HUES64 (cell line): ENCODE measurements around the gene PLEKHM2.

ENCODE experiments used
- H3K27ac ChIP-seq: 2 replicates; pipeline ENCODE4 v1.7.0; 2013; ENCODE audit warnings: low read depth, low read length, inconsistent platforms
- H3K27me3 ChIP-seq: 2 replicates; pipeline ENCODE4 v1.6.1; 2013; ENCODE audit warnings: mild to moderate bottlenecking, low read length; ENCODE audit not compliant: insufficient read depth
- H3K36me3 ChIP-seq: 2 replicates; pipeline ENCODE4 v1.6.1; 2013; ENCODE audit warnings: mild to moderate bottlenecking, low read length; ENCODE audit not compliant: insufficient read depth
- H3K4me1 ChIP-seq: 2 replicates; pipeline ENCODE4 v1.6.1; 2013; ENCODE audit warnings: mild to moderate bottlenecking, low read length, moderate library complexity; ENCODE audit not compliant: insufficient read depth
- H3K4me3 ChIP-seq: 2 replicates; pipeline ENCODE4 v1.5.1; 2013; ENCODE audit warnings: mild to moderate bottlenecking, low read length, moderate library complexity
- H3K9ac ChIP-seq: 2 replicates; pipeline ENCODE4 v1.6.1; 2013; ENCODE audit warnings: mild to moderate bottlenecking, low read depth, low read length
- H3K9me3 ChIP-seq: 2 replicates; pipeline ENCODE4 v1.6.1; 2013; ENCODE audit warnings: low read depth, low read length; ENCODE audit not compliant: insufficient read depth
- WGBS: fragments of 150-250, 120-280 bp; methylation state at CpG from one replicate; pipeline ENCODE4 v1.1.7; 2013; ENCODE audit warnings: missing lambda C conversion rate; 5-methylcytosine and 5-hydroxymethylcytosine counted together

The PLEKHM2 gene

DNA sequence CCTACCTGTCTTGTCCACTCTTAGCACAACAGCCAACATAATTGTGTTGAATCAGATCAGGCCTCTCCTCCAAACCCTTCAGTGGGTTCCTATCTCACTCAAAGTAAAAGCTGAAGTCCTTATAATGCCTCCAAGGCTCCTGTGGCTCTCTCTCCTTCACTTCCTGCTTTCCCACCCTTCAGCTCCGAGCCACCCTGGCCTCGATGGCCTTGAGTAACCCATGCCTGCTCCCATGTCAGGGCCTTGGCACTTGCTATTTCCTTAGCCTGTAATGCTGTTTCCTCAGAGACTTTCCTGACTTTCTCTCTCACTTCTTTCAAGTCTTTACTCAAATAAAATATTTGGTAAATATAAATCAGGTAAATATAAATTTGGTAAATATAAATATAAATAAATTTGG, 8.1 kb upstream of the PLEKHM2 start:
- no peak overlapping the region for H3K27ac ChIP-seq
- H3K36me3 ChIP-seq = no peaks in the 10 kb centered on the region
- H3K9ac ChIP-seq = no peak overlapping the region
- 84% methylated on average over 2 of the region's 2 CpGs for WGBS
- H3K4me3 ChIP-seq = no peak overlapping the region
- H3K27me3 ChIP-seq = no peaks in the 10 kb centered on the region
- H3K4me1 ChIP-seq = no peaks in the 10 kb centered on the region
- peaks cover 8% of the 10 kb centered on the region; the same call in 1 of the 2 replicates for H3K9me3 ChIP-seq

DNA sequence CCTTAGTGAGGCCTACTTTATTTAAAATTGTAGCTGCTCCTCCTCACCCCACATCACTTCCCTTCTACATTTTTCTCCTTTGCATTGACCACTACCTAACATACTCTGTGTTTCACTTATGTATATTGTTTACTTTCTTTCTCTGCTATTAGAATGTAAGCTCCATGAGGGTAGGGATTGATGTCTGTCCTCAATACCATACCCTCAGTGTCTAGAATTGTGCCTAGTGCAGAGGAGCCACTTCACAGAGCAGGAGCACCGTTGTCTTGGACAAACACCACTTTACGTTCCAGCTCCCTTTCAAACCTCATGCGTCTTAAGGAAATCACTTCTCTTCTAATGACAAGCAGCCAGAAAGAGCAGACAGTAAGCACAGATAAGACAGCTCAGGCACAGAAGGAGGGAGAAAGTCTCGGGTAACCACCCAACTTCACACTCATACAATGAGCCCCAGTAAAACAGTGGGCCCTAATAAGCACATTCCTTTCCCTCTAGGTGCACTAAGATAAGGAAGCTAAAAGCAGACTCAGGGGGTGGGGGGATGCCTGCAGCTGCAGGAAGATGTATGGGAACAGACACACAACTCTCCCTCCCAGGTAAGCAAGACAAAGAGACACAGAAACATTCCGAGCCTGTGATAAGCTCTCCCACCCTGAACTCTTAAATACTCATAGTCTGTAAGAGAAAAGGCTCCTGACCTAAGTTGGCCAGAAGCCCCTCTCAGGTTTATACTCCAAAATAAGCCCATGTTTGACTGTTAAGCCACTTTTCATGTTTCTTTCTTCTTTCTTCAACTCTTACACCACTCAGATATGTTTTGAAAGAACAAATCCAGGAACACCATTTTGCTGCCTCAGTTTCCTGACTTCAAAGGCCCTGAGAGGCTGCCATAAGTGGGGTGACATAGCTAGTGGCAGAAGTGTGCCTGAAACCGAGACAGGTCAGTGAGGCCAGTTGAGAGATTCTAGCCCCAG, 7.1 kb upstream of the PLEKHM2 start:
- peaks cover 8% of the 10 kb centered on the region; the same call in 1 of the 2 replicates for H3K9me3 ChIP-seq
- no peak overlapping the region for H3K9ac ChIP-seq
- H3K27me3 ChIP-seq = no peaks in the 10 kb centered on the region
- no peaks in the 10 kb centered on the region for H3K36me3 ChIP-seq
- 89% methylated on average over 5 of the region's 6 CpGs for WGBS
- H3K4me1 ChIP-seq = no peaks in the 10 kb centered on the region
- no peak overlapping the region for H3K27ac ChIP-seq
- no peak overlapping the region for H3K4me3 ChIP-seq

DNA sequence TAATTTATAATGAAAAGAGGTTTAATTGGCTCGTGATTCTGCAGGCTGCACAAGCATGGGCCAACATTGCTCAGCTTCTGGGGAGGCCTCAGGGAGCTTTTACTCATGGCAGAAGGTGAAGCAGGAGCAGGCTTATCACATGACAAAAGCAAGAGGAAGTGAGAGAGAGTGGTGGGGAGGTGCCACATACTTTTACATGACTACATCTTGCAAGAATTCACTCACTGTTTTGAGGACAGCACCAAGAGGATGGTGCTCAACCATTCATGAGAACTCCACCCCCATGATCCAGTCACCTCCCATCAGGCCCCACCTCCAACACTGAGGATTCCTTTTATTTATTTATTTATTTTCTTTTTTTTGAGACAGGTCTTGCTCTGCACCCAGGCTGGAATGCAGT, 5.5 kb upstream of the PLEKHM2 start:
- 96% methylated on average over 1 of the region's 1 CpG for WGBS
- Histone ChIP-seq H3K27me3 (no peaks in the 10 kb centered on the region), H3K4me3 (no peak overlapping the region), H3K9me3 (peaks cover 8% of the 10 kb centered on the region; the same call in 1 of the 2 replicates), H3K4me1 (no peaks in the 10 kb centered on the region), H3K36me3 (no peaks in the 10 kb centered on the region), H3K9ac (no peak overlapping the region), H3K27ac (no peak overlapping the region)

DNA sequence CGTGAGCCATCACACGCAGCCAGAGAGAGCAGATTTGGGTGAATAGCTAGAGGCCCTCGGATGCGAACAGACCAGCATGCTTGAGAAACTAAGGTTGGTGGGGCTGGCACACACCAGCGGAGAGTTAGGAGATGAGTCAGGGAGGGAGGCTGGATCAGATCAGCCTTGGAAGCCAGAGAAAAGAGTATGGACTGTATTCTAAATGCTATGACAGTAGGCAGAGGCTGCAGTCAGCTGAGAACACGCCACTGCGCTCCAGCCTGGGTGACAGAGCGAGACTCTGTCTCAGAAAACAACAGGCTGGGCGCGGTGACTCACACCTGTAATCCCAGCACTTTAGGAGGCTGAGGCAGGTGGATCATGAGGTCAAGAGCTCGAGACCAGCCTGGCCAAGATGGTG, 4.0 kb upstream of the PLEKHM2 start:
- WGBS = 93% methylated on average over 11 of the region's 11 CpGs
- Histone ChIP-seq H3K4me1 (no peaks in the 10 kb centered on the region), H3K4me3 (no peak overlapping the region), H3K9ac (no peak overlapping the region), H3K27me3 (no peaks in the 10 kb centered on the region), H3K27ac (no peak overlapping the region), H3K9me3 (peaks cover 8% of the 10 kb centered on the region; the same call in 1 of the 2 replicates), H3K36me3 (no peaks in the 10 kb centered on the region)

DNA sequence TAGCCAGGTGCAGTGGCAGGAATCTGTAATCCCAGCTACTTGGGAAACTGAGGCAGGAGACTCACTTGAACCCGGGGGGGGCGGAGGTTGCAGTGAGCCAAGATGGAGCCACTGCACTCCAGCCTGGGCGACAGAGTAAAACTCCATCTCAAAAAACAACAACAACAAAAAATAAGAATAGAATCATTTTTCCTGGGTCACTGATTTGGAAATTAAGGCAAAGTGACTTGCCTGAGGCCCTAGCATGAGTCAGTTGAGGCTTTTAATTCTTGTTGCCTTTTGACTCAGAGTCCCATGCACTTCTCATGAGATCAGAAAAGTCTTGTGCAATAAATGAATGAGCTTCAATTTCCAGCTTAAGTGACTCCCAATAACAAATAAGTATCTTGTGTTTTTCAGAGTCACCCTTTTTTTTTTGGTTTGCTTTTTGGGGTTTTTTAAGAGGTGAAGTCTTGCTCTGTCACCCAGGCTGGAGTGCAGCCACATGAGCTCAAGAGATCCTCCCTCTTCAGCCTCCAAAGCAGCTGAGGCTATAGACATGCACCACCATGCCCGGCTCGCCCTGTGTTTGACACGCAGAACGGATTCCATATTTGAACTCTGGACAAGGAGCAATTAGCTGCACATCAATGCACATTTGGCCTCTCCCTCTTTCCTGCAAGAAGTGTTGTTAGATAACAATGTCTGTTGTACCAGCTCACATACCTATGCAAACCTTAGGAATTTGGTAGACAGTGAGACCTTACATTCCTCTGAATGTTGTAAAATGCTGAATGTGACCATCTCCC, 3.4 kb upstream of the PLEKHM2 start:
- H3K4me3 ChIP-seq = no peak overlapping the region
- H3K9me3 ChIP-seq = peaks cover 8% of the 10 kb centered on the region; the same call in 1 of the 2 replicates
- H3K36me3 ChIP-seq = no peaks in the 10 kb centered on the region
- H3K9ac ChIP-seq = no peak overlapping the region
- H3K27ac ChIP-seq = no peak overlapping the region
- WGBS = 82% methylated on average over 7 of the region's 7 CpGs
- peaks cover 6% of the 10 kb centered on the region; the same call in 1 of the 2 replicates for H3K4me1 ChIP-seq
- H3K27me3 ChIP-seq = no peaks in the 10 kb centered on the region

DNA sequence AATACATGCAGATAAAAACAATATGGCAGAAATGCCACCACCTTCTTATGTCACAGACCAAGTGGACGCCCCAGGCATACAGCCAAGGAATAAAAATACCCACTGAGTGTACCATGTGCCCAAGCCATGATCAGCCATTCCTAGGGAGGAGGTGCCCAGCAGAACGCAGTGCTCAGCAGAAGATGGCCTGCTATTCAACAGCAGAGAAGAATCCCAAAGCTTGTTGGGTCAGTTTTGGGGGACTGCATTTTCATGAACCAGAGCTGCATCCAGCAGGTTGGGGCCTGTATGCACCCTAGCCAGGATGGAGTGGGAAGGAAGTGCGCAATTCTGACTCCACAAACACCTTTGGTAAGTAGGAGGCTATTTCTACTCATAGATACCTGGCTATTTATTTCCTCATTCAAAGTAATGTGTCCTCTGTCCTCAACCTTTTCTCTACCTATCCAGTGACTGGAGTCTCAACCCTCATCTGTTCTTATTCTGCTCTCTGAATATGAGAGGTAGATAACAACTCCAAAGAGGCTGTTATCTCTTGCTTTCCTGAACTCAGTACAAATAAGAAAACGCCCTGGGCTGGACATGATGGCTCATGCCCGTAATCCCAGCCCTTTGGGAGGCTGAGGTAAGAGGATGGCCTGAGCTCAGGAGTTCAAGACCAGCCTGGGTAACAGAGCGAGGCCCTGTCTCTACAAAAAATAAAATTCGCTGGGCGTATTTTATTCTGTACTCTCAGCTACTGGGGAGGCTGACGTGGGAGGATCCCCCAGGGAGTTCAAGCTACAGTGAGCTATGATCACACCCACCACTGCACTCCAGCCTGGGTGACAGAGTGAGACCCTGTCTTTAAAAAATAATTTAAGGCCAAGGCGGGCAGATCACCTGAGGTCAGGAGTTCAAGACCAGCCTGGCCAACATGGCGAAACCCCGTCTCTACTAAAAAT, 2.5 kb upstream of the PLEKHM2 start:
- no peaks in the 10 kb centered on the region for H3K27me3 ChIP-seq
- no peak overlapping the region for H3K9ac ChIP-seq
- H3K27ac ChIP-seq = no peak overlapping the region
- WGBS = 95% methylated on average over 9 of the region's 12 CpGs
- no peaks in the 10 kb centered on the region for H3K36me3 ChIP-seq
- H3K4me3 ChIP-seq = no peak overlapping the region
- peaks cover 7% of the 10 kb centered on the region; the same call in 1 of the 2 replicates for H3K4me1 ChIP-seq
- H3K9me3 ChIP-seq = peaks cover 8% of the 10 kb centered on the region; the same call in 1 of the 2 replicates

DNA sequence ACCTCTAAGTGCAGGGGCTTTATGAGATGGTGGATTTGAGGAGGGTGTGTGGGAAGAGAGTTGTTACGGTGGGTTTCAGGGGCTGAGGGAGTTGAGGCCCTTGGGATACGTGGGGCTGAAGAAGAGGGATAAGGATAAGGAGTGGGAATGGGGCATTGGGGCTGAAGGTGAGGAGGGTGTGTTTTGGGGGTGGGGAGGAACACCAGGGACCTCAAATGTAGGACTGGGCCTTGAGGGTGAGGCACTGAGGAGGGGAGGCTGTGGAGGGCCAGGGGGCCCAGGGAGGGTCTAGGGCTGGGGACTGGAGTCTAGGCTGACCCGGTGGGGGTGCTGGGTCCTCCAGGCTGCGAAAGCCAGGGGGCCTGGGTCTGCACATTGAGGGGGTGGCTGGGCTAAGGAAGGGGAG, 1.2 kb upstream of the PLEKHM2 start:
- H3K9ac ChIP-seq = no peak overlapping the region
- peaks cover 1% of the 10 kb centered on the region; the same call in 1 of the 2 replicates for H3K9me3 ChIP-seq
- no peak overlapping the region for H3K27ac ChIP-seq
- no peak overlapping the region for H3K4me3 ChIP-seq
- WGBS = 92% methylated on average over 4 of the region's 4 CpGs
- no peaks in the 10 kb centered on the region for H3K27me3 ChIP-seq
- H3K4me1 ChIP-seq = peaks cover 7% of the 10 kb centered on the region; the same call in 1 of the 2 replicates
- H3K36me3 ChIP-seq = no peaks in the 10 kb centered on the region

DNA sequence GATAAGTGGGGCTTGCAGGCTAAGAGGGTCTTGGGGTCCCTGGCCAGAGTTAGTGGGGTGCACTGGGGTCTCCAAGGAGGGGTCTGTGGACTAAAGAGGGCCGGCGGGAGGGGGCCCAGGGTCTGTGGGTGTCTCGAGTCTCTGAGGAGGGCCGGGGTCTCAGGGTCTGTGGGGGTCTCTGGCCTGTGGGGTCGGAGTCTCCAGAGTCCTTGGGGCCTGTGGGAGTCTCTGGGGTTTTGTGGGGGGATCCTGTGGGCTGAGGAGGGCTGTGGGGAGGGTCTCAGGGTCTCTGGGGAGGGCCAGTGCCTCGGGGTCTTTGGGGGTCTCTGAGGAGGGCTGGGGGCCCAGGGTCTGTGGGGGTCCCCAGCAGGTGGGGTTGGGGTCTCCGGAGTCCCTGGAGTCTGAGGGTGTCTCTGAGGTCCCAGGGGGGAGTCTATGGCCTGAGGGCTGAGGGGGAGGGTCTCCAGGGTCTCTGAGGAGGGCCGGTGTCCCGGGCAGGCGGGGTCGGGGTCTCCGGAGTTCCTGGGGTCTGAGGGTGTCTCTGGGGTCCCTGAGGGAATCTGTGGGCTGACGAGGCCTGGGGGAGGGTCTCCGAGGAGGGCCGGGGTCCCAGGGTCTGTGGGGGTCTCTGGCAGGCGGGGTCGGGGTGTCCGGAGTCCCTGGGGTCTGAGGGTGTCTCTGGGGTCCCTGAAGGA, 628 bp upstream of the PLEKHM2 start:
- WGBS = 53% methylated on average over 18 of the region's 18 CpGs
- Histone ChIP-seq H3K4me3 (peak overlapping the region; percentile 89), H3K9me3 (no peaks in the 10 kb centered on the region), H3K36me3 (no peaks in the 10 kb centered on the region), H3K9ac (peak overlapping the region; percentile 77), H3K27ac (no peak overlapping the region), H3K27me3 (no peaks in the 10 kb centered on the region), H3K4me1 (peaks cover 7% of the 10 kb centered on the region; the same call in 1 of the 2 replicates)

DNA sequence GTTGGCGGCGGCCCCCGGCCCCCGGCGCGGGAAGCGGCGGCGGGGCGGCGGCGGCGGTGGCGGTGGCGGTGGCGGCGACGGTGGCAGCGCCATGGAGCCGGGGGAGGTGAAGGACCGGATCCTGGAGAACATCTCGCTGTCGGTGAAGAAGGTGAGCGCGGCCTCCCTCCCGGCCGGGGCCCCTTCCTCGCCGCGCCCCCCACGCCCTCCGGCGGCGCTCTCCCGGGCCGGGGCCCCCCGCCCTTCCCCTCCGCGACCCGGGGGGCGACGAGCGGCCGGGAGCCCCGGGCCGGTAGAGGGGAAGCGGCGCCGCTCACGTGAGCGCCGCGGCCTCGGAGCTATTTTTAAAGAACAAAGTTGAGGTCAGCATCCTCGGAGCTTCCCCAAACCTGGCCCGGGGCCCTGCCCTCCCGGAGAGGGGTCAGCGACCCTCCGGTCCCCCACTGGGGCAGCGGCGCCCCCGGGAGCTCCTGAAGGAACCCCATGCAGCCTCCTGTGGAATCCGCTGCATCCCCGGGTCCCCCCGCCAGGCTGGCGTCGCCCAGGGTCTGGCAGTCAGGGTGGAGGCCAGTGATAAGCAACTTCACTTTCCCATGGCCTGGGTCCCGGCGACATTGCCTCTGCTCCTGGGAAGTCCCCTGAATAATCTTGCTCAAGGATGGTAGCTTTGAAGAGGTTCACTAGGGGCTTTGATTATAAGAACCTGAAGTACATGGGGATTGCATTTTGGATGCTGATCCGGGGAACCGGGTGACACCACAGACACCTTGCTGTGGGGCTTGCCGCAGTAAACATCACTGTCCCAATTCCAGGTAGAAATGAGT, 560 bp downstream of the PLEKHM2 start:
- 1% methylated on average over 72 of the region's 72 CpGs for WGBS
- Histone ChIP-seq H3K4me1 (peaks cover 7% of the 10 kb centered on the region; the same call in 1 of the 2 replicates), H3K4me3 (peak overlapping the region; percentile 89), H3K9ac (peak overlapping the region; percentile 69), H3K9me3 (no peaks in the 10 kb centered on the region), H3K27ac (no peak overlapping the region; the same call in 1 of the 2 replicates), H3K36me3 (peaks cover 5% of the 10 kb centered on the region; the same call in 1 of the 2 replicates), H3K27me3 (no peaks in the 10 kb centered on the region)
